Lower lobe of right lung (tissue), 2 donors: Measurements from ENCODE around the gene KLK2. TPM values are rescaled to one million over a fixed set of nuclear protein-coding genes. Genes with fewer than 3 reads are reported as not detected.
A peak's percentile ranks its signal among the peaks of the same experiment; 100 is the strongest.

Source experiments
- ATAC-seq, 2 donors: fragments of 200-7000 bp; cut with Tn5 transposase; one replicate each; pipeline ENCODE4 v1.9.1; 2020 to 2022; ENCODE audit warnings: mild to moderate bottlenecking in 2 of 2, moderate library complexity in 2 of 2
- DNase-seq: peaks from one replicate; pipeline ENCODE4 v3.0.0-alpha.2; 2020
- H3K27ac ChIP-seq: fragments of 200-600 bp; one replicate; pipeline ENCODE4 v1.8.0; 2022
- H3K27me3 ChIP-seq: fragments of 200-600 bp; one replicate; pipeline ENCODE4 v1.8.0; 2022; ENCODE audit warnings: low read depth
- H3K36me3 ChIP-seq: fragments of 200-600 bp; one replicate; pipeline ENCODE4 v1.8.0; 2022; ENCODE audit warnings: mild to moderate bottlenecking
- H3K4me1 ChIP-seq: fragments of 200-600 bp; one replicate; pipeline ENCODE4 v1.8.0; 2022
- H3K4me3 ChIP-seq: fragments of 200-600 bp; one replicate; pipeline ENCODE4 v1.8.0; 2022; ENCODE audit warnings: mild to moderate bottlenecking
- H3K9me3 ChIP-seq: fragments of 200-600 bp; one replicate; pipeline ENCODE4 v1.8.0; 2022
- CTCF ChIP-seq: fragments of 200-600 bp; IDR thresholded peaks from one replicate; pipeline ENCODE4 v1.8.0; 2022; ENCODE audit warnings: antibody characterized with exemption, mild to moderate bottlenecking
- intact Hi-C: fragments of 100-400 bp; cut with DNase I; formaldehyde crosslinking; loops from one replicate; pipeline ENCODE4 v1.11.0; 2022
- total RNA-seq: library from RNA; stranded (reverse); fragmentation: NEBNext Ultra II Directional; extraction: Animal tissue kit (Norgen Biotek cat#: 25700); gene quantifications from one replicate; pipeline ENCODE4 v1.2.1, GENCODE V29; 2021
- donor health status: DM: no; HTN: yes; CAD: no; lungs with severe emphysema.

Gene KLK2
- total RNA-seq, 1 donor from 2014 or later: not detected

GRCh38 chr19:50875795-50876422, 2.7 kb downstream of the KLK2 start:
- peaks cover 31% of the 10 kb centered on the region for H3K27me3 ChIP-seq
- no peaks in the 10 kb centered on the region for H3K4me1 ChIP-seq
- H3K4me3 ChIP-seq: no peak overlapping the region
- no peak overlapping the region for H3K27ac ChIP-seq
- intact Hi-C loops: no loop called here
- ATAC-seq (no peak), DNase-seq (no peak)
- no peak for TF ChIP-seq CTCF
- no peaks in the 10 kb centered on the region for H3K36me3 ChIP-seq
- H3K9me3 ChIP-seq: no peaks in the 10 kb centered on the region

- Histone ChIP-seq H3K36me3 (no peaks in the 10 kb centered on the region), H3K4me3 (no peak overlapping the region), H3K4me1 (no peaks in the 10 kb centered on the region), H3K9me3 (no peaks in the 10 kb centered on the region), H3K27me3 (peaks cover 35% of the 10 kb centered on the region), H3K27ac (no peak overlapping the region)
- intact Hi-C loops: no loop called here
- ATAC-seq (no peak), DNase-seq (no peak)
- no peak for TF ChIP-seq CTCF
These were observed 3.2 kb downstream of the KLK2 start for GRCh38 chr19:50876456-50876855.

- Histone ChIP-seq H3K4me3 (no peak overlapping the region), H3K36me3 (no peaks in the 10 kb centered on the region), H3K27me3 (peaks cover 35% of the 10 kb centered on the region), H3K9me3 (no peaks in the 10 kb centered on the region), H3K27ac (no peak overlapping the region), H3K4me1 (no peaks in the 10 kb centered on the region)
- no peak for DNase-seq
- intact Hi-C loops: no loop called here
- TF ChIP-seq CTCF: no peak
- peak; percentile 7 to 12 for ATAC-seq
These were observed 4.1 kb downstream of the KLK2 start for GRCh38 chr19:50877338-50877737.

GRCh38 chr19:50878851-50879250, 5.6 kb downstream of the KLK2 start:
- Histone ChIP-seq H3K27me3 (peaks cover 39% of the 10 kb centered on the region), H3K9me3 (no peaks in the 10 kb centered on the region), H3K4me1 (no peaks in the 10 kb centered on the region), H3K4me3 (no peak overlapping the region), H3K27ac (no peak overlapping the region), H3K36me3 (no peaks in the 10 kb centered on the region)
- intact Hi-C loops: no loop called here
- no peak for TF ChIP-seq CTCF
- no peak for ATAC-seq
- DNase-seq: no peak

GRCh38 chr19:50880241-50880640, 7.0 kb downstream of the KLK2 start:
- intact Hi-C loops: no loop called here
- Histone ChIP-seq H3K36me3 (no peaks in the 10 kb centered on the region), H3K4me1 (no peaks in the 10 kb centered on the region), H3K9me3 (no peaks in the 10 kb centered on the region), H3K27me3 (peaks cover 31% of the 10 kb centered on the region), H3K27ac (no peak overlapping the region), H3K4me3 (no peak overlapping the region)
- TF ChIP-seq CTCF: no peak
- DNase-seq (no peak), ATAC-seq (no peak)
